Testis (tissue), 2 donors: ENCODE measurements around the gene IQSEC3.

Experiments
- CTCF ChIP-seq, 3 experiments: fragments of 450-650 bp in 2 of 3; fragments of 200-600 bp in 1 of 3; sonication (generic) in 1 of 3; IDR thresholded peaks; one replicate each; pipeline ENCODE4 v1.5.1; 2016 to 2019; ENCODE audit warnings: antibody characterized with exemption in 3 of 3, mild to moderate bottlenecking in 2 of 3, moderate library complexity in 1 of 3
- POLR2A ChIP-seq: fragments of 450-650 bp; IDR thresholded peaks from one replicate; pipeline ENCODE4 v1.6.1; 2017; ENCODE audit warnings: antibody characterized with exemption, mild to moderate bottlenecking, moderate library complexity

GRCh38 chr12:85191-85666 is 18.7 kb downstream of the IQSEC3 start:
- TF ChIP-seq CTCF (IDR thresholded peaks at IDR 0.05) (no peak), POLR2A (no peak)
